ENCODE results near the gene CPNE4. TPM values are rescaled to one million over a fixed set of nuclear protein-coding genes. Genes with fewer than 3 reads are reported as not detected.
A peak's percentile ranks its signal among the peaks of the same experiment; 100 is the strongest.

The CPNE4 gene
- total RNA-seq, 1 experiment from 2014 or later, result not detected

GRCh38 chr3:131735544-131735943 is 299.3 kb downstream of the CPNE4 start:
- DNase-seq (ENCODE audit: low read depth), result no peak

- DNase-seq (ENCODE audit: low read depth), result no peak
Observed at GRCh38 chr3:131735116-131735515, 299.7 kb downstream of the CPNE4 start.

- DNase-seq (ENCODE audit: low read depth), result no peak
Observed at GRCh38 chr3:131733086-131733841, 301.6 kb downstream of the CPNE4 start.

- no peak for DNase-seq (ENCODE audit: low read depth)
Observed at GRCh38 chr3:131731709-131732108, 303.1 kb downstream of the CPNE4 start.

- DNase-seq (ENCODE audit: low read depth), result no peak
Observed at GRCh38 chr3:131730581-131730980, 304.2 kb downstream of the CPNE4 start.

- DNase-seq (ENCODE audit: low read depth), result no peak
Observed at GRCh38 chr3:131729643-131730017, 305.2 kb downstream of the CPNE4 start.

GRCh38 chr3:131728898-131729642 is 305.7 kb downstream of the CPNE4 start:
- DNase-seq (ENCODE audit: low read depth), result peak; percentile 11

GRCh38 chr3:131725414-131725813 is 309.4 kb downstream of the CPNE4 start:
- no peak for DNase-seq (ENCODE audit: low read depth)

- no peak for DNase-seq (ENCODE audit: low read depth)
Observed at GRCh38 chr3:131723343-131723742, 311.5 kb downstream of the CPNE4 start.

GRCh38 chr3:131717493-131717892 is 317.3 kb downstream of the CPNE4 start:
- no peak for DNase-seq (ENCODE audit: low read depth)

- no peak for DNase-seq (ENCODE audit: low read depth)
Observed at GRCh38 chr3:131716943-131717342, 317.9 kb downstream of the CPNE4 start.

- DNase-seq (ENCODE audit: low read depth), result no peak
Observed at GRCh38 chr3:131716007-131716406, 318.8 kb downstream of the CPNE4 start.

- no peak for DNase-seq (ENCODE audit: low read depth)
Observed at GRCh38 chr3:131714585-131715220, 320.1 kb downstream of the CPNE4 start.

GRCh38 chr3:131713416-131714123 is 321.2 kb downstream of the CPNE4 start:
- DNase-seq (ENCODE audit: low read depth), result no peak

- no peak for DNase-seq (ENCODE audit: low read depth)
Observed at GRCh38 chr3:131712662-131713061, 322.2 kb downstream of the CPNE4 start.

- no peak for DNase-seq (ENCODE audit: low read depth)
Observed at GRCh38 chr3:131711114-131711768, 323.6 kb downstream of the CPNE4 start.

GRCh38 chr3:131708241-131708640 is 326.6 kb downstream of the CPNE4 start:
- DNase-seq (ENCODE audit: low read depth), result no peak

- DNase-seq (ENCODE audit: low read depth), result no peak
Observed at GRCh38 chr3:131705558-131706051, 329.2 kb downstream of the CPNE4 start.

- DNase-seq (ENCODE audit: low read depth), result no peak
Observed at GRCh38 chr3:131705099-131705498, 329.7 kb downstream of the CPNE4 start.

GRCh38 chr3:131704098-131704497 is 330.7 kb downstream of the CPNE4 start:
- DNase-seq (ENCODE audit: low read depth), result no peak

GRCh38 chr3:131702146-131702545 is 332.7 kb downstream of the CPNE4 start:
- no peak for DNase-seq (ENCODE audit: low read depth)
